ENCODE results near the gene TNFRSF25.
"Not testable (repeated sequence)": the region's sequence is repeated elsewhere in the genome, so short reads cannot be mapped to it uniquely, and the experiment has no call there.

The TNFRSF25 gene

GRCh38 chr1:6447818-6448748 is 17.9 kb downstream of the TNFRSF25 start:
- TF ChIP-seq CTCF (conservative IDR thresholded peaks at IDR 0.05; ENCODE audit: low read depth, low read length), result no peak
- Histone ChIP-seq H3K4me2 (peak overlapping the region; percentile 42), H3K36me3 (ENCODE audit: insufficient read depth) (no peaks in the 10 kb centered on the region), H3K9ac (no peak overlapping the region), H4K20me1 (ENCODE audit: insufficient read depth) (no peaks in the 10 kb centered on the region), H3K79me2 (ENCODE audit: insufficient read depth, low read depth) (no peaks in the 10 kb centered on the region), H3K27me3 (ENCODE audit: insufficient read depth, low read depth) (peaks cover 75% of the 10 kb centered on the region), H3K4me1 (ENCODE audit: low read depth, poor library complexity, severe bottlenecking) (no peaks in the 10 kb centered on the region), H3K27ac (no peak overlapping the region), H2AFZ (ENCODE audit: low read depth) (no peak overlapping the region), H3K4me3 (IDR thresholded peaks at IDR 0.05; ENCODE audit: insufficient read depth, low read depth, low read length) (no peak overlapping the region)

GRCh38 chr1:6447016-6447817 is 18.8 kb downstream of the TNFRSF25 start:
- Histone ChIP-seq H3K4me3 (IDR thresholded peaks at IDR 0.05; ENCODE audit: insufficient read depth, low read depth, low read length) (no peak overlapping the region), H3K9ac (no peak overlapping the region), H3K27ac (no peak overlapping the region)

GRCh38 chr1:6446665-6447015 is 19.3 kb downstream of the TNFRSF25 start:
- Histone ChIP-seq H3K27ac (no peak overlapping the region), H3K79me2 (ENCODE audit: insufficient read depth, low read depth) (no peaks in the 10 kb centered on the region), H4K20me1 (ENCODE audit: insufficient read depth) (no peaks in the 10 kb centered on the region), H3K4me3 (IDR thresholded peaks at IDR 0.05; ENCODE audit: insufficient read depth, low read depth, low read length) (no peak overlapping the region), H3K9ac (no peak overlapping the region), H2AFZ (ENCODE audit: low read depth) (no peak overlapping the region), H3K27me3 (ENCODE audit: insufficient read depth, low read depth) (peaks cover 74% of the 10 kb centered on the region), H3K36me3 (ENCODE audit: insufficient read depth) (no peaks in the 10 kb centered on the region), H3K4me2 (no peak overlapping the region; the same call in 1 of the 2 replicates), H3K4me1 (ENCODE audit: low read depth, poor library complexity, severe bottlenecking) (no peaks in the 10 kb centered on the region)
- no peak for TF ChIP-seq CTCF (conservative IDR thresholded peaks at IDR 0.05; ENCODE audit: low read depth, low read length)

More at GRCh38 chr1:6447016-6447817, 18.8 kb downstream of the TNFRSF25 start:
- no peaks in the 10 kb centered on the region for H4K20me1 ChIP-seq (ENCODE audit: insufficient read depth)
- no peak overlapping the region; the same call in 1 of the 2 replicates for H2AFZ ChIP-seq (ENCODE audit: low read depth)
- H3K36me3 ChIP-seq (ENCODE audit: insufficient read depth), result no peaks in the 10 kb centered on the region
- H3K4me1 ChIP-seq (ENCODE audit: low read depth, poor library complexity, severe bottlenecking), result no peaks in the 10 kb centered on the region
- no peak for TF ChIP-seq CTCF (conservative IDR thresholded peaks at IDR 0.05; ENCODE audit: low read depth, low read length)
- peak overlapping the region; percentile 42 for H3K4me2 ChIP-seq
- peaks cover 74% of the 10 kb centered on the region for H3K27me3 ChIP-seq (ENCODE audit: insufficient read depth, low read depth)
- no peaks in the 10 kb centered on the region for H3K79me2 ChIP-seq (ENCODE audit: insufficient read depth, low read depth)

- not testable (repeated sequence) for H3K4me1 ChIP-seq (ENCODE audit: low read depth, poor library complexity, severe bottlenecking); H3K36me3 ChIP-seq (ENCODE audit: insufficient read depth); H3K9ac ChIP-seq; H3K79me2 ChIP-seq (ENCODE audit: insufficient read depth, low read depth); H3K4me2 ChIP-seq; H2AFZ ChIP-seq (ENCODE audit: low read depth); H3K4me3 ChIP-seq (IDR thresholded peaks at IDR 0.05; ENCODE audit: insufficient read depth, low read depth, low read length); H3K27ac ChIP-seq; H4K20me1 ChIP-seq (ENCODE audit: insufficient read depth)
- peaks cover 74% of the 10 kb centered on the region for H3K27me3 ChIP-seq (ENCODE audit: insufficient read depth, low read depth)
Observed at GRCh38 chr1:6445929-6446328, 20.0 kb downstream of the TNFRSF25 start.

Measured in KMS-11 (cell line).